HCT116 (cell line): ENCODE data around the gene PPM1H. TPM values are rescaled to one million over a fixed set of nuclear protein-coding genes. Genes with fewer than 3 reads are reported as not detected.

ENCODE experiments used
- ATAC-seq: fragments of 200-7000 bp; cut with Tn5 transposase; 2 replicates; pipeline ENCODE4 v1.9.1; 2020; ENCODE audit warnings: mild to moderate bottlenecking, moderate library complexity
- BruUV-seq: library from RNA; stranded (reverse); fragments of 400-500 nt; replicated peaks from 2 replicates; lab custom pipeline; 2021; lab: Mats Ljungman, UMichigan
- CTCF ChIA-PET: fragments of 300-600 bp; sonication (Branson Sonifier 250); formaldehyde crosslinking; loops from one replicate; lab custom pipeline; 2021; ENCODE audit warnings: antibody characterized with exemption; lab: Charles Lee
- POLR2A ChIA-PET: fragments of 300-600, 350-600 bp; sonication (Branson Sonifier 250); formaldehyde crosslinking; loops from one replicate; lab custom pipeline; 2021; ENCODE audit warnings: antibody characterized with exemption; lab: Charles Lee
- RAD21 ChIA-PET, 2 experiments: fragments of 300-600 bp; sonication (Branson Sonifier 250); formaldehyde crosslinking; loops; one replicate each; lab custom pipeline; 2023; ENCODE audit warnings: low total read pairs in 2 of 2; ENCODE audit not compliant: uncharacterized antibody in 2 of 2, unreplicated experiment in 2 of 2, low non-redundant PET in 1 of 2; lab: Charles Lee
- DNase-seq: peaks from one replicate; pipeline ENCODE4 v3.0.0-alpha.2; 2010; ENCODE audit warnings: low read depth, low spot score
- H2AFZ ChIP-seq: fragments of 200-600 bp; shearing (Covaris generic), sonication (generic); 2 replicates; pipeline ENCODE4 v1.6.1; 2017; ENCODE audit warnings: low read depth, mixed run types, mixed read lengths, antibody characterized with exemption, low read length; ENCODE audit not compliant: poor library complexity, severe bottlenecking
- H3K27ac ChIP-seq: 2 replicates; pipeline ENCODE4 v1.5.1; 2012; ENCODE audit warnings: low read depth, low read length
- H3K27me3 ChIP-seq: fragments of 200-600 bp; sonication (generic); 2 replicates; pipeline ENCODE4 v1.6.1; 2016; ENCODE audit warnings: mixed run types, low read length, mixed read lengths; ENCODE audit not compliant: insufficient read depth
- H3K36me3 ChIP-seq, 2 experiments: fragments of 200-500 bp in 1 of 2; fragments of 200-600 bp in 1 of 2; sonication (Bioruptor generic) in 1 of 2; sonication (generic) in 1 of 2; 2 replicates each; pipeline versions ENCODE4 v1.5.1 to v1.6.1; 2014 to 2016; ENCODE audit warnings: low read length in 2 of 2, inconsistent platforms in 1 of 2, mixed read lengths in 1 of 2, mixed run types in 1 of 2; ENCODE audit not compliant: insufficient read depth in 2 of 2, control insufficient read depth in 1 of 2
- H3K4me1 ChIP-seq, 2 experiments: fragments of 200-600 bp in 1 of 2; sonication (generic) in 1 of 2; 2 replicates each; pipeline versions ENCODE4 v1.5.1 to v1.6.1; 2012 to 2017; ENCODE audit warnings: low read length in 2 of 2, inconsistent platforms in 1 of 2, mild to moderate bottlenecking in 1 of 2, mixed read lengths in 1 of 2, mixed run types in 1 of 2, moderate library complexity in 1 of 2; ENCODE audit not compliant: insufficient read depth in 2 of 2, control insufficient read depth in 1 of 2
- H3K4me2 ChIP-seq: fragments of 200-600 bp; sonication (generic); 2 replicates; pipeline ENCODE4 v1.6.1; 2017; ENCODE audit warnings: mixed run types, low read length, mixed read lengths
- H3K4me3 ChIP-seq, 2 experiments: fragments of 200-600 bp in 1 of 2; sonication (generic) in 1 of 2; replicated peaks in 1 of 2; 2 replicates each; pipeline ENCODE4 v1.5.1; 2011 to 2016; ENCODE audit warnings: low read length in 2 of 2, control low read depth in 1 of 2, low read depth in 1 of 2, mild to moderate bottlenecking in 1 of 2, mixed read lengths in 1 of 2, mixed run types in 1 of 2
- H3K79me2 ChIP-seq: fragments of 200-600 bp; sonication (generic); 2 replicates; pipeline ENCODE4 v1.6.1; 2017; ENCODE audit warnings: mild to moderate bottlenecking, mixed run types, low read length, moderate library complexity, mixed read lengths; ENCODE audit not compliant: insufficient read depth
- H3K9ac ChIP-seq: fragments of 200-600 bp; sonication (generic); 2 replicates; pipeline ENCODE4 v1.6.1; 2016; ENCODE audit warnings: low read length, mixed read lengths
- H3K9me2 ChIP-seq: fragments of 200-600 bp; sonication (generic), shearing (Covaris generic); 2 replicates; pipeline ENCODE4 v1.6.1; 2017; ENCODE audit warnings: mixed run types, mild to moderate bottlenecking, moderate library complexity; ENCODE audit not compliant: insufficient read depth
- H3K9me3 ChIP-seq, 2 experiments: fragments of 200-500 bp in 1 of 2; fragments of 200-600 bp in 1 of 2; sonication (Bioruptor generic) in 1 of 2; sonication (generic) in 1 of 2; 2 replicates each; pipeline ENCODE4 v1.6.1; 2014 to 2017; ENCODE audit warnings: low read length in 2 of 2, mixed read lengths in 2 of 2, inconsistent platforms in 1 of 2, low read depth in 1 of 2, mild to moderate bottlenecking in 1 of 2, mixed run types in 1 of 2, moderate library complexity in 1 of 2; ENCODE audit not compliant: control insufficient read depth in 1 of 2, insufficient read depth in 1 of 2
- H4K20me1 ChIP-seq: fragments of 200-600 bp; sonication (generic), shearing (Covaris generic); 2 replicates; pipeline ENCODE4 v1.6.1; 2017; ENCODE audit warnings: mixed run types, mild to moderate bottlenecking, moderate library complexity; ENCODE audit not compliant: insufficient read depth
- CBX3 ChIP-seq: IDR thresholded peaks from 2 replicates; pipeline ENCODE4 v1.6.1; 2012; ENCODE audit warnings: low read depth
- CEBPB ChIP-seq: IDR thresholded peaks from 2 replicates; pipeline ENCODE4 v1.6.1; 2012; ENCODE audit warnings: low read depth
- ELF1 ChIP-seq: IDR thresholded peaks from 2 replicates; pipeline ENCODE4 v1.6.1; 2012; ENCODE audit warnings: low read depth, borderline replicate concordance
- EZH2 ChIP-seq: fragments of 200-600 bp; sonication (generic); IDR thresholded peaks from 2 replicates; pipeline ENCODE4 v1.6.1; 2017; ENCODE audit warnings: antibody characterized with exemption, mixed run types
- FOSL1 ChIP-seq: IDR thresholded peaks from 2 replicates; pipeline ENCODE4 v1.6.1; 2012; ENCODE audit warnings: low read depth
- JUND ChIP-seq: IDR thresholded peaks from 2 replicates; pipeline ENCODE4 v1.6.1; 2012
- POLR2A ChIP-seq: IDR thresholded peaks from 2 replicates; pipeline ENCODE4 v1.7.0; 2011; ENCODE audit warnings: borderline replicate concordance; ENCODE audit not compliant: insufficient read depth, insufficient read length; ENCODE audit errors: extremely low read depth
- SRF ChIP-seq: IDR thresholded peaks from 2 replicates; pipeline ENCODE4 v1.6.1; 2012; ENCODE audit warnings: low read depth
- YY1 ChIP-seq: IDR thresholded peaks from 2 replicates; pipeline ENCODE4 v1.6.1; 2011; ENCODE audit warnings: low read length, low read depth, moderate library complexity, mild to moderate bottlenecking; ENCODE audit not compliant: insufficient replicate concordance; ENCODE audit errors: extremely low read depth
- ZFX ChIP-seq: fragments of 450-650 bp; IDR thresholded peaks from 2 replicates; pipeline ENCODE4 v1.6.1; 2017
- intact Hi-C: fragments of 100-400 bp; cut with micrococcal nuclease; formaldehyde crosslinking; loops from 2 replicates; pipeline ENCODE4 v1.10.0; 2022
- total RNA-seq: library from RNA; stranded (reverse); gene quantifications from one replicate; pipeline ENCODE4 v1.2.1, GENCODE V29; 2021; ENCODE audit not compliant: unreplicated experiment
- TF ChIP-seq, protein P1 (sequence below), 3 experiments: fragments of 200-600 bp in 1 of 3; sonication (generic) in 1 of 3; IDR thresholded peaks in 2 of 3; conservative IDR thresholded peaks in 1 of 3; 2 replicates each; pipeline ENCODE4 v1.5.1; 2012 to 2017; ENCODE audit warnings: low read depth in 2 of 3, low read length in 2 of 3, antibody characterized with exemption in 1 of 3, borderline replicate concordance in 1 of 3, control low read depth in 1 of 3, mild to moderate bottlenecking in 1 of 3, mixed read lengths in 1 of 3, mixed run types in 1 of 3, moderate library complexity in 1 of 3; ENCODE audit not compliant: insufficient read depth in 1 of 3
- TF ChIP-seq, protein P2 (sequence below): IDR thresholded peaks from 2 replicates; pipeline ENCODE4 v1.6.1; 2011; ENCODE audit warnings: mild to moderate bottlenecking, low read length, moderate library complexity; ENCODE audit not compliant: insufficient replicate concordance; ENCODE audit errors: extremely low read depth

The PPM1H gene
- total RNA-seq, 1 experiment from 2014 or later: 8.0 TPM

DNA sequence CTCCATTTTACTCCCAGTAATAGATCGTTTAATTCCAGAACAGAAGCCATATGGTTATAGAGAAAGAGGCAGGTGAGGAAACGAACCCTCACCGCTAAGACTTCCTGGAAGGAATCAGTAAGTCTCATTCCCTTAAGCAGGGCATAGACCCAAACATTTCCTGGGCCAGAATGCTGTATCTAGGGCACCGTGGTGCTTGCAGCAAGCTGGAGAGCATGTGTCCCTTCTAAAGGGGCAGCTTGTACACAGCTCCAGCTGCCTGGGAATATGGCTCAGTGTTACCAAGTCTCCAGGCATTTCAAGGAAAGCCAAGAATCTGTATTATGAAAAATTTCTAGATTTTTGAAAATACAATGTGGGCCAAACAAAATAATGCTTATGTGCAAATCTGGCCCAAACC is 73.4 kb downstream of the PPM1H start (continued):
- TF ChIP-seq ELF1: no peak
- TF ChIP-seq EZH2: no peak
- no peak for TF ChIP-seq POLR2A
- TF ChIP-seq JUND: no peak
- TF ChIP-seq FOSL1: no peak
- TF ChIP-seq CBX3: no peak
- TF ChIP-seq YY1: no peak
- TF ChIP-seq ZFX: no peak

DNA sequence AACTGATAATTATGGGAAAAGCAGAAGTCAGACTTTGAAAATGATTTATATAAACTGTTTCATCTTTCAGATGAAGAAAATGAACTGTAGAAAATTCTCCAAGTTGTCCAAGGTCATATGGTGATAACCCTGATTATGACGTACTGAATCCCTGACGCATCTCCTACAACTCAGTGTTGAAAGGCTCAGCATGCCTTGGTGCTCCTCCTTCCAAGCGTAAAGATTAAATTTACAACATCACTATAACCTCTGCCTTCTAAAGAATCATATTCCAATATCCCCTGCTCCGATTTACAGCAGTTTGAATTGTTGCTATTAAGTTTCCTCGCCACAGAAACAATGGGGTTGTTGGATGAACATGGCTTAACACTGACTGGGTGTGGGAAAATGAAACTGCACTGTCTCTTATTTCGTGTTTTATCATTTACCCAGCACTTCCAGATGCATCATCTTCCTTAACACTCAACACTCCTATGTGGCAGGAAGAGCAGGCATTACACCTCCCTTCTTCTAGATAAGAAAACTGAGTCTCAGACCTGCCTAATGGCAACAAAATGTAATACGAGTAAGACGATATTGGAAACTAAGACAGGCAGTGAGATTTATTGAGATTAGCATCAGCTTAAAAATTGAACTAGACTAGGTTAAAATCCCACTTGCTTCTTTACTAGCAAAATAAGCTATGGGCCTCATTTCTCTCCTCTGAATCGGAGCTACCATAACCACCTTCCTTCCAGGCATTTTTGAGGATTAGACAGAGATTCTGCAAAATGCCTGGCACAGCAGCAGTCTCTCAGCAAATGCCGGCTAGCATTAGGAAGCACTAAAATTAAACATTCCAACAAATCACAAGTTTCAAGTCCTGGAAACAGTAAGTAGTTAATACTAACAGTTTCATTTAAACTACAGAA is 74.2 kb downstream of the PPM1H start:
- TF ChIP-seq, protein P1, sequence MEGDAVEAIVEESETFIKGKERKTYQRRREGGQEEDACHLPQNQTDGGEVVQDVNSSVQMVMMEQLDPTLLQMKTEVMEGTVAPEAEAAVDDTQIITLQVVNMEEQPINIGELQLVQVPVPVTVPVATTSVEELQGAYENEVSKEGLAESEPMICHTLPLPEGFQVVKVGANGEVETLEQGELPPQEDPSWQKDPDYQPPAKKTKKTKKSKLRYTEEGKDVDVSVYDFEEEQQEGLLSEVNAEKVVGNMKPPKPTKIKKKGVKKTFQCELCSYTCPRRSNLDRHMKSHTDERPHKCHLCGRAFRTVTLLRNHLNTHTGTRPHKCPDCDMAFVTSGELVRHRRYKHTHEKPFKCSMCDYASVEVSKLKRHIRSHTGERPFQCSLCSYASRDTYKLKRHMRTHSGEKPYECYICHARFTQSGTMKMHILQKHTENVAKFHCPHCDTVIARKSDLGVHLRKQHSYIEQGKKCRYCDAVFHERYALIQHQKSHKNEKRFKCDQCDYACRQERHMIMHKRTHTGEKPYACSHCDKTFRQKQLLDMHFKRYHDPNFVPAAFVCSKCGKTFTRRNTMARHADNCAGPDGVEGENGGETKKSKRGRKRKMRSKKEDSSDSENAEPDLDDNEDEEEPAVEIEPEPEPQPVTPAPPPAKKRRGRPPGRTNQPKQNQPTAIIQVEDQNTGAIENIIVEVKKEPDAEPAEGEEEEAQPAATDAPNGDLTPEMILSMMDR (IDR thresholded peaks at IDR 0.05 in 2 of 3, conservative IDR thresholded peaks at IDR 0.05 in 1 of 3; ENCODE audit: borderline replicate concordance in 1 of 3, insufficient read depth in 1 of 3, low read depth in 2 of 3, low read length in 2 of 3): no peak
- TF ChIP-seq CEBPB (no peak), ZFX (no peak), SRF (no peak), ELF1 (no peak)
- TF ChIP-seq, protein P2, sequence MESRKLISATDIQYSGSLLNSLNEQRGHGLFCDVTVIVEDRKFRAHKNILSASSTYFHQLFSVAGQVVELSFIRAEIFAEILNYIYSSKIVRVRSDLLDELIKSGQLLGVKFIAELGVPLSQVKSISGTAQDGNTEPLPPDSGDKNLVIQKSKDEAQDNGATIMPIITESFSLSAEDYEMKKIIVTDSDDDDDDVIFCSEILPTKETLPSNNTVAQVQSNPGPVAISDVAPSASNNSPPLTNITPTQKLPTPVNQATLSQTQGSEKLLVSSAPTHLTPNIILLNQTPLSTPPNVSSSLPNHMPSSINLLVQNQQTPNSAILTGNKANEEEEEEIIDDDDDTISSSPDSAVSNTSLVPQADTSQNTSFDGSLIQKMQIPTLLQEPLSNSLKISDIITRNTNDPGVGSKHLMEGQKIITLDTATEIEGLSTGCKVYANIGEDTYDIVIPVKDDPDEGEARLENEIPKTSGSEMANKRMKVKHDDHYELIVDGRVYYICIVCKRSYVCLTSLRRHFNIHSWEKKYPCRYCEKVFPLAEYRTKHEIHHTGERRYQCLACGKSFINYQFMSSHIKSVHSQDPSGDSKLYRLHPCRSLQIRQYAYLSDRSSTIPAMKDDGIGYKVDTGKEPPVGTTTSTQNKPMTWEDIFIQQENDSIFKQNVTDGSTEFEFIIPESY: no peak
- no peak for DNase-seq
- ChIA-PET CTCF (no interaction called here), RAD21 (no interaction called here), POLR2A (no interaction called here)
- no peak overlapping the region for H2AFZ ChIP-seq
- H4K20me1 ChIP-seq: no peaks in the 10 kb centered on the region
- intact Hi-C loops: no loop called here
- no peaks in the 10 kb centered on the region for H3K27me3 ChIP-seq
- peaks cover 19 to 31% of the 10 kb centered on the region in 2 experiments for H3K4me1 ChIP-seq
- no peak overlapping the region for H3K4me2 ChIP-seq
- no peak overlapping the region for H3K27ac ChIP-seq
- H3K9me3 ChIP-seq: no peaks in the 10 kb centered on the region
- ATAC-seq: no peak
- H3K36me3 ChIP-seq: no peaks in the 10 kb centered on the region
- H3K79me2 ChIP-seq: no peaks in the 10 kb centered on the region
- H3K9ac ChIP-seq: no peak overlapping the region
- no peak overlapping the region for H3K4me3 ChIP-seq
- no TSS peak for BruUV-seq
- H3K9me2 ChIP-seq: no peaks in the 10 kb centered on the region
